Stomach smooth muscle (tissue), 2 donors: Measurements from ENCODE around the gene LACTB.

Source experiments
- H3K27ac ChIP-seq: one replicate; pipeline ENCODE4 v1.7.0; 2013; ENCODE audit warnings: mild to moderate bottlenecking, low read length, inconsistent platforms
- H3K27me3 ChIP-seq, 2 donors: one replicate each; pipeline ENCODE4 v1.7.0; 2013; ENCODE audit warnings: low read length in 2 of 2; ENCODE audit not compliant: insufficient read depth in 2 of 2, control insufficient read depth in 1 of 2
- H3K36me3 ChIP-seq, 2 donors: one replicate each; pipeline ENCODE4 v1.7.0; 2013; ENCODE audit warnings: low read length in 2 of 2; ENCODE audit not compliant: control insufficient read depth in 2 of 2, insufficient read depth in 2 of 2
- H3K4me1 ChIP-seq: one replicate; pipeline ENCODE4 v1.7.0; 2013; ENCODE audit warnings: low read length; ENCODE audit not compliant: control insufficient read depth, insufficient read depth
- H3K4me3 ChIP-seq, 2 donors: one replicate each; pipeline ENCODE4 v1.7.0; 2013; ENCODE audit warnings: low read length in 2 of 2
- H3K9ac ChIP-seq, 2 donors: one replicate each; pipeline ENCODE4 v1.7.0; 2013; ENCODE audit warnings: low read length in 2 of 2, mild to moderate bottlenecking in 1 of 2
- H3K9me3 ChIP-seq, 2 donors: one replicate each; pipeline ENCODE4 v1.7.0; 2013; ENCODE audit warnings: low read length in 2 of 2; ENCODE audit not compliant: control insufficient read depth in 2 of 2
- donor health status: healthy.
- donor health status: Pancreatic carcinoma.

LACTB gene, protein sequence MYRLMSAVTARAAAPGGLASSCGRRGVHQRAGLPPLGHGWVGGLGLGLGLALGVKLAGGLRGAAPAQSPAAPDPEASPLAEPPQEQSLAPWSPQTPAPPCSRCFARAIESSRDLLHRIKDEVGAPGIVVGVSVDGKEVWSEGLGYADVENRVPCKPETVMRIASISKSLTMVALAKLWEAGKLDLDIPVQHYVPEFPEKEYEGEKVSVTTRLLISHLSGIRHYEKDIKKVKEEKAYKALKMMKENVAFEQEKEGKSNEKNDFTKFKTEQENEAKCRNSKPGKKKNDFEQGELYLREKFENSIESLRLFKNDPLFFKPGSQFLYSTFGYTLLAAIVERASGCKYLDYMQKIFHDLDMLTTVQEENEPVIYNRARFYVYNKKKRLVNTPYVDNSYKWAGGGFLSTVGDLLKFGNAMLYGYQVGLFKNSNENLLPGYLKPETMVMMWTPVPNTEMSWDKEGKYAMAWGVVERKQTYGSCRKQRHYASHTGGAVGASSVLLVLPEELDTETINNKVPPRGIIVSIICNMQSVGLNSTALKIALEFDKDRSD

DNA sequence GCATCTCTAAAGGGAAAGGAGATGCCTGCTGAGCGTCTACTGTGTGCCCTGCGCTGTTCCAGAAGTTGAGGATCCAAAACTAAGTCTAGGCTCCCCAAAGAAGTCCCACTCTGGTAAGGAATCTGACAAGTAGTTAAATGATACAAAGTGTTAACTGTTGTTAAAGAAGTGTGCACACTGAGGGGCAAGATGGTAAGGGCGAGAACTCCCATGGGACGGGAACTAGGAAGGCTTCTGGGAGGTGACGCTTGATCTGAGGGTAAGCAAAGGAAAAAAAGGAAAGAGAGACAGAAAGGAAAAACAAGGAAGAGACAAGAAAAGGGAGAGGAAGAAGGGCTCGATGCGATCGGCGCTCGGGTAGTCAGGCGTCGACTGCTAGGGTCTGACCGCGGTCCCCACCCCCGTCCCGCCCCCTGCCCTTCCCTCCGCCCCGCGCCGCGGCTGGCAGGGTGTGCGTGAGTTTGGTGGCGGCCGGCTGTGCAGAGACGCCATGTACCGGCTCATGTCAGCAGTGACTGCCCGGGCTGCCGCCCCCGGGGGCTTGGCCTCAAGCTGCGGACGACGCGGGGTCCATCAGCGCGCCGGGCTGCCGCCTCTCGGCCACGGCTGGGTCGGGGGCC lies at the start of gene LACTB:
LACTB (plus strand) TSS at position 480 of the 620 bp plus-strand sequence; CDS start at position 491, 11 bp downstream.
- peak within 1 kb of the TSS; percentile 69 to 88 for H3K4me3 ChIP-seq
- peak within 1 kb of the TSS; percentile 88 for H3K27ac ChIP-seq
- H3K36me3 ChIP-seq, result no peaks in the 10 kb centered on the region
- peak within 1 kb of the TSS; percentile 70 to 95 for H3K9ac ChIP-seq
- peaks cover 4% of the 10 kb centered on the region for H3K4me1 ChIP-seq
- H3K27me3 ChIP-seq, result no peaks in the 10 kb centered on the region
- H3K9me3 ChIP-seq, result no peaks in the 10 kb centered on the region

- no peak overlapping the region for H3K4me3 ChIP-seq
- H3K27ac ChIP-seq, result peak overlapping the region; percentile 89
- H3K9ac ChIP-seq, result no peak overlapping the region
- no peaks in the 10 kb centered on the region for H3K27me3 ChIP-seq
- H3K36me3 ChIP-seq, result peaks cover 33 to 44% of the 10 kb centered on the region in 2 donors
- H3K4me1 ChIP-seq, result peaks cover 51% of the 10 kb centered on the region
- no peaks in the 10 kb centered on the region for H3K9me3 ChIP-seq
These were observed 49.5 kb upstream of the LACTB start for GRCh38 chr15:63072023-63072650.

GRCh38 chr15:63072809-63073277 lies 48.8 kb upstream of the LACTB start:
- Histone ChIP-seq H3K36me3 (peaks cover 27 to 37% of the 10 kb centered on the region in 2 donors), H3K27me3 (no peaks in the 10 kb centered on the region), H3K4me1 (peaks cover 46% of the 10 kb centered on the region), H3K27ac (peak overlapping the region; percentile 89), H3K4me3 (no peak overlapping the region), H3K9ac (no peak overlapping the region), H3K9me3 (no peaks in the 10 kb centered on the region)

- Histone ChIP-seq H3K4me1 (peaks cover 44% of the 10 kb centered on the region), H3K27ac (peak overlapping the region; percentile 89), H3K27me3 (no peaks in the 10 kb centered on the region), H3K9ac (no peak overlapping the region), H3K36me3 (peaks cover 19 to 29% of the 10 kb centered on the region in 2 donors), H3K9me3 (no peaks in the 10 kb centered on the region), H3K4me3 (peak overlapping the region in 1 of 2 donors; percentile 4)
These were observed 48.0 kb upstream of the LACTB start for GRCh38 chr15:63073497-63074172.

- H3K36me3 ChIP-seq, result peaks cover 11 to 17% of the 10 kb centered on the region in 2 donors
- H3K4me1 ChIP-seq, result peaks cover 53% of the 10 kb centered on the region
- peak overlapping the region; percentile 54 to 68 for H3K4me3 ChIP-seq
- peak overlapping the region; percentile 89 for H3K27ac ChIP-seq
- H3K27me3 ChIP-seq, result no peaks in the 10 kb centered on the region
- H3K9me3 ChIP-seq, result no peaks in the 10 kb centered on the region
- peak overlapping the region; percentile 1 to 59 for H3K9ac ChIP-seq
These were observed 46.4 kb upstream of the LACTB start for GRCh38 chr15:63075015-63075983.

DNA sequence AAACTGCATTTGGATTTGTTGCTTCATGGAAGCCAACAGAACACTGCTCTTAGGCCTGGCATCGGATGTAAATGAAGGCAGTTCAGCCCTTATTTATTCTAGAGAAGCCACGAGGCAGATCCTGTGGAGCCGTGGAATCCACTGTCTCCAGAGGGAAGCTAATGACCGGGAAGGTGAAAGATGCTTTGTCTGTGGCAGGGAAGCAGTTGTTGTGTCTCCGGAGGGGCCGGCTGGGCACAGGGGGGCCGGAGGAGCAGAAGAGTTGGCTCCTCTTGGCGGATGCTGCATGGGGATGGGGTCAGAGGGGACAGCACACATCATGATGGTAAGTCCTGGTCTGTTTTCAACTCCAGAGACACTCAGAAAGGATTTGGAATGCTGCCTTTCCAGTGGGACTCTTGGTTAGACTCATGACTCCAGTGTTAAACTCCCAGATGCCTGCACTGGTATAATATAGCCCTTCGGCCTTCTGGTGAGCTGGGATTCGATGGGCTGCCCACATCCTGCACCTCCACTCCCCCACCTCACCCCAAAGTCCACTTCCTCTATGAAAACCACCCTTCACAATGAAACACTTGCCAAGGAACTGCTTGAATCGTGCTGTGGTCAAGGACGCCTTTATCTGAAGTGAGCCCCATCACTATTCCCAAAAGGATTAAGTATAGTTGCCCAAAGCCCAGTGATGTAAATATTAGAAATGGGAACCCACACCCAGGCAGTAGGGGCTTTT lies 45.5 kb upstream of the LACTB start:
- Histone ChIP-seq H3K4me1 (peaks cover 61% of the 10 kb centered on the region), H3K27ac (peak overlapping the region; percentile 89), H3K4me3 (peak overlapping the region; percentile 54 to 68), H3K27me3 (no peaks in the 10 kb centered on the region), H3K36me3 (peaks cover 5 to 9% of the 10 kb centered on the region in 2 donors), H3K9ac (peak overlapping the region; percentile 1 to 59), H3K9me3 (no peaks in the 10 kb centered on the region)

DNA sequence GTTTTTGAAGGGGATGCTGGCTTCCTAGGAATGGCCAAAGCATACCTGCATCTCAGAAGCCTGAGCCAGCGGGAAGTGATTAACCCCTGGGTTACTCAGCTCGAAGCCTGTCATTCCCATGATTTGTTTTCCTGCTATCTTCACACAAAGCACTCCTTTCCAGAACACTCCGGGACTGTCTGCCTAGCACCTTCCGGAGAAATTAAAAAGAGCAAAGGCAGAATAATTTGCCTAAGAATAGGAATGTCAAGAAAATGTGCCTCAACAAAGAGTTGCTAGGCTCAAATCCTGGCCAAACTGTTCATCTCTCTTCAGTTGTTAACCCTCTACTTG lies 45.0 kb upstream of the LACTB start:
- peak overlapping the region; percentile 89 for H3K27ac ChIP-seq
- H3K4me1 ChIP-seq, result peaks cover 64% of the 10 kb centered on the region
- H3K9me3 ChIP-seq, result no peaks in the 10 kb centered on the region
- no peak overlapping the region for H3K4me3 ChIP-seq
- no peaks in the 10 kb centered on the region for H3K27me3 ChIP-seq
- H3K9ac ChIP-seq, result no peak overlapping the region
- H3K36me3 ChIP-seq, result peaks cover 0 to 4% of the 10 kb centered on the region in 2 donors

- Histone ChIP-seq H3K9me3 (no peaks in the 10 kb centered on the region), H3K27me3 (no peaks in the 10 kb centered on the region), H3K9ac (peak overlapping the region in 1 of 2 donors; percentile 12), H3K27ac (no peak overlapping the region), H3K4me3 (no peak overlapping the region), H3K4me1 (peaks cover 65% of the 10 kb centered on the region), H3K36me3 (no peaks in the 10 kb centered on the region)
These were observed 43.7 kb upstream of the LACTB start for GRCh38 chr15:63077952-63078351.

DNA sequence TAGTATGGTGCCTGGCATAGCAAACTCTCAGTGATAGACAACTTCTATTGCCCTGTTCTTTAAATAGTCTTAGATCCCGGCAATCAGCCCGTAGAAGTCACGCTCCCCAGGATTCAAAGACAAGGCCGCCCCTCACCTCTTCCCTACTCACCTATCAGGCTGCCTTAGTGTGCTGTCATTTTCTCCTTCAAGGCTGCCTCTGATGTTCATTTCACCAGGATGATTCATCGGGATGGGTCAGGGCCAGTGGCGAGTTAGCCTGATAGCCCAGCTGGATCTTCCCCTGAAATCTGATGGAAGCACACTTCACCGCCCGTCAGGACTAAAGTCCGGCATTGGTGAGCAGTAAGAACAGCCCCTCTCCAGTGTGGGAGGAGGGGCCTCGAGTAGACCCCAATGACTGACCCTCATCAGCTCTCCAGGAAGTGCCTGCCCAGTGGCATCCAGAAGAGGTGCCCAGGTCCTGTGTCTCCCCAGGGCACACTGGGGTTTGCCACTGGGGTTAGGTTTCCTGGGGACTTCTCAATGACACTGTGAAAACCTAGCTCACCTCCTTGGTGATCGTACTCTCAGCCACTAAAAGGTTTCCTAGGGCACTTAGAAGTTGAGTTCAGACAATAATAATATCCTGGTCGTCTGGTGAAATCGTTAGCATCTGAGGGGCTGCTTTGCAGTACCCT lies 41.6 kb upstream of the LACTB start:
- Histone ChIP-seq H3K27me3 (no peaks in the 10 kb centered on the region), H3K4me1 (peaks cover 65% of the 10 kb centered on the region), H3K27ac (peak overlapping the region; percentile 71), H3K4me3 (no peak overlapping the region), H3K9me3 (no peaks in the 10 kb centered on the region), H3K9ac (no peak overlapping the region), H3K36me3 (no peaks in the 10 kb centered on the region)
